HAP-1 (cell line): ENCODE results near the gene SP140L.
A peak's percentile ranks its signal among the peaks of the same experiment; 100 is the strongest.

Experiments
- DNase-seq, 2 experiments: peaks; one replicate each; pipeline ENCODE4 v3.0.0-alpha.2; 2016 to 2020; ENCODE audit warnings: low spot score in 2 of 2
- H3K27me3 ChIP-seq: fragments of 250-450 bp; sonication (Bioruptor Pico); 2 replicates; pipeline ENCODE4 v1.5.1; 2020; ENCODE audit warnings: low read depth, mild to moderate bottlenecking, moderate library complexity
- H3K36me3 ChIP-seq: fragments of 250-450 bp; sonication (Bioruptor Pico); replicated peaks from 2 replicates; pipeline ENCODE4 v1.5.1; 2020; ENCODE audit warnings: mild to moderate bottlenecking
- H3K4me1 ChIP-seq: fragments of 250-450 bp; sonication (Bioruptor Pico); 2 replicates; pipeline ENCODE4 v1.5.1; 2020; ENCODE audit warnings: mild to moderate bottlenecking
- H3K4me3 ChIP-seq: fragments of 250-450 bp; sonication (Bioruptor Pico); 2 replicates; pipeline ENCODE4 v1.5.1; 2020; ENCODE audit warnings: mild to moderate bottlenecking, moderate library complexity
- H3K9me3 ChIP-seq: fragments of 250-450 bp; sonication (Bioruptor Pico); 2 replicates; pipeline ENCODE4 v1.5.1; 2020; ENCODE audit warnings: mild to moderate bottlenecking, moderate library complexity
- in situ Hi-C: fragments of 300-500 bp; cut with MboI; formaldehyde crosslinking; loops from 3 replicates; pipeline ENCODE4 v1.14.3; 2020; ENCODE audit warnings: low sequenced_read_pairs, inconsistent platforms, mixed read lengths

SP140L gene

GRCh38 chr2:230317366-230317765, 9.6 kb upstream of the SP140L start:
- Histone ChIP-seq H3K27me3 (no peaks in the 10 kb centered on the region), H3K4me3 (no peak overlapping the region), H3K4me1 (no peaks in the 10 kb centered on the region), H3K9me3 (no peaks in the 10 kb centered on the region), H3K36me3 (no peaks in the 10 kb centered on the region)
- no peak for DNase-seq
- in situ Hi-C loops: no loop called here

- Histone ChIP-seq H3K9me3 (no peaks in the 10 kb centered on the region), H3K4me3 (no peak overlapping the region), H3K4me1 (no peaks in the 10 kb centered on the region), H3K36me3 (no peaks in the 10 kb centered on the region), H3K27me3 (no peaks in the 10 kb centered on the region)
- in situ Hi-C loops: no loop called here
- no peak for DNase-seq
Observed at GRCh38 chr2:230318190-230319121, 8.5 kb upstream of the SP140L start.

- Histone ChIP-seq H3K27me3 (no peaks in the 10 kb centered on the region), H3K4me1 (no peaks in the 10 kb centered on the region), H3K9me3 (no peaks in the 10 kb centered on the region), H3K4me3 (no peak overlapping the region), H3K36me3 (no peaks in the 10 kb centered on the region)
- in situ Hi-C loops: no loop called here
- DNase-seq: no peak
Observed at GRCh38 chr2:230319211-230319862, 7.7 kb upstream of the SP140L start.

- no peaks in the 10 kb centered on the region for H3K9me3 ChIP-seq
- H3K4me3 ChIP-seq: no peak overlapping the region
- in situ Hi-C loops: no loop called here
- no peak for DNase-seq
- no peaks in the 10 kb centered on the region for H3K36me3 ChIP-seq
- H3K27me3 ChIP-seq: no peaks in the 10 kb centered on the region
- no peaks in the 10 kb centered on the region for H3K4me1 ChIP-seq
Observed at GRCh38 chr2:230321031-230321430, 6.0 kb upstream of the SP140L start.

- H3K4me1 ChIP-seq: no peaks in the 10 kb centered on the region
- no peaks in the 10 kb centered on the region for H3K9me3 ChIP-seq
- H3K27me3 ChIP-seq: no peaks in the 10 kb centered on the region
- no peaks in the 10 kb centered on the region for H3K36me3 ChIP-seq
- DNase-seq: no peak
- no peak overlapping the region for H3K4me3 ChIP-seq
- in situ Hi-C loops: no loop called here
Observed at GRCh38 chr2:230322561-230323384, 4.2 kb upstream of the SP140L start.

GRCh38 chr2:230323385-230324106, 3.4 kb upstream of the SP140L start:
- in situ Hi-C loops: no loop called here

GRCh38 chr2:230324503-230324902, 2.5 kb upstream of the SP140L start:
- no peak for DNase-seq
- Histone ChIP-seq H3K27me3 (no peaks in the 10 kb centered on the region), H3K9me3 (no peaks in the 10 kb centered on the region), H3K36me3 (no peaks in the 10 kb centered on the region), H3K4me1 (no peaks in the 10 kb centered on the region), H3K4me3 (no peak overlapping the region)
- in situ Hi-C loops: no loop called here

More at GRCh38 chr2:230323385-230324106, 3.4 kb upstream of the SP140L start:
- Histone ChIP-seq H3K36me3 (no peaks in the 10 kb centered on the region), H3K9me3 (no peaks in the 10 kb centered on the region), H3K27me3 (no peaks in the 10 kb centered on the region), H3K4me3 (no peak overlapping the region), H3K4me1 (no peaks in the 10 kb centered on the region)
- peak in 1 of 2 experiments; percentile 43 for DNase-seq

- in situ Hi-C loops: no loop called here
Observed at GRCh38 chr2:230325316-230326243, 1.4 kb upstream of the SP140L start.

GRCh38 chr2:230327418-230328154, 593 bp downstream of the SP140L start:
- Histone ChIP-seq H3K36me3 (no peaks in the 10 kb centered on the region), H3K4me1 (no peaks in the 10 kb centered on the region), H3K4me3 (no peak overlapping the region), H3K27me3 (no peaks in the 10 kb centered on the region), H3K9me3 (no peaks in the 10 kb centered on the region)
- in situ Hi-C loops: no loop called here
- DNase-seq: no peak

More at GRCh38 chr2:230325316-230326243, 1.4 kb upstream of the SP140L start:
- Histone ChIP-seq H3K4me1 (no peaks in the 10 kb centered on the region), H3K9me3 (no peaks in the 10 kb centered on the region), H3K4me3 (no peak overlapping the region), H3K36me3 (no peaks in the 10 kb centered on the region), H3K27me3 (no peaks in the 10 kb centered on the region)
- no peak for DNase-seq

- no peak for DNase-seq
- H3K27me3 ChIP-seq: no peaks in the 10 kb centered on the region
- H3K9me3 ChIP-seq: no peaks in the 10 kb centered on the region
- H3K4me3 ChIP-seq: no peak overlapping the region
- no peaks in the 10 kb centered on the region for H3K36me3 ChIP-seq
- no peaks in the 10 kb centered on the region for H3K4me1 ChIP-seq
- in situ Hi-C loops: no loop called here
Observed at GRCh38 chr2:230328155-230328458, 1.1 kb downstream of the SP140L start.

- no peaks in the 10 kb centered on the region for H3K4me1 ChIP-seq
- H3K9me3 ChIP-seq: no peaks in the 10 kb centered on the region
- H3K27me3 ChIP-seq: no peaks in the 10 kb centered on the region
- no peak for DNase-seq
- no peak overlapping the region for H3K4me3 ChIP-seq
- H3K36me3 ChIP-seq: no peaks in the 10 kb centered on the region
- in situ Hi-C loops: no loop called here
Observed at GRCh38 chr2:230329946-230330605, 3.1 kb downstream of the SP140L start.

- no peaks in the 10 kb centered on the region for H3K9me3 ChIP-seq
- no peaks in the 10 kb centered on the region for H3K36me3 ChIP-seq
- no peak overlapping the region for H3K4me3 ChIP-seq
- in situ Hi-C loops: no loop called here
- DNase-seq: no peak
- H3K27me3 ChIP-seq: no peaks in the 10 kb centered on the region
- H3K4me1 ChIP-seq: no peaks in the 10 kb centered on the region
Observed at GRCh38 chr2:230330725-230331124, 3.7 kb downstream of the SP140L start.
